NT2/D1 (cell line): ENCODE measurements around the gene C2orf42.
"Not testable (repeated sequence)": the region's sequence is repeated elsewhere in the genome, so short reads cannot be mapped to it uniquely, and the experiment has no call there.

Experiments
- DNase-seq: peaks from one replicate; pipeline ENCODE4 v3.0.0-alpha.2; 2011; ENCODE audit warnings: low read depth, low spot score
- H3K27me3 ChIP-seq: 2 replicates; pipeline ENCODE4 v1.6.0; 2011; ENCODE audit warnings: mild to moderate bottlenecking; ENCODE audit not compliant: insufficient read length, insufficient read depth
- H3K36me3 ChIP-seq: 2 replicates; pipeline ENCODE4 v1.6.1; 2011; ENCODE audit warnings: mild to moderate bottlenecking, low read length, mixed read lengths; ENCODE audit not compliant: insufficient read depth, insufficient read length
- H3K4me1 ChIP-seq: 2 replicates; pipeline ENCODE4 v1.5.1; 2011; ENCODE audit not compliant: insufficient read depth, insufficient read length
- H3K4me3 ChIP-seq: 2 replicates; pipeline ENCODE4 v1.5.1; 2011; ENCODE audit warnings: low read depth; ENCODE audit not compliant: insufficient read length
- H3K9ac ChIP-seq: 2 replicates; pipeline ENCODE4 v1.6.0; 2011; ENCODE audit warnings: low read depth; ENCODE audit not compliant: insufficient read length
- H3K9me3 ChIP-seq: 2 replicates; pipeline ENCODE4 v1.5.1; 2011; ENCODE audit warnings: mild to moderate bottlenecking, low read length; ENCODE audit not compliant: insufficient read depth
- SUZ12 ChIP-seq: IDR thresholded peaks from 2 replicates; pipeline ENCODE4 v1.6.1; 2011; ENCODE audit not compliant: insufficient read length, insufficient read depth; ENCODE audit errors: extremely low read depth
- YY1 ChIP-seq: IDR thresholded peaks from 2 replicates; pipeline ENCODE4 v1.6.1; 2011; ENCODE audit not compliant: insufficient read length, insufficient read depth
- ZNF274 ChIP-seq: IDR thresholded peaks from 2 replicates; pipeline ENCODE4 v1.6.1; 2011; ENCODE audit warnings: mild to moderate bottlenecking, low read depth, low read length

C2orf42 gene

DNA sequence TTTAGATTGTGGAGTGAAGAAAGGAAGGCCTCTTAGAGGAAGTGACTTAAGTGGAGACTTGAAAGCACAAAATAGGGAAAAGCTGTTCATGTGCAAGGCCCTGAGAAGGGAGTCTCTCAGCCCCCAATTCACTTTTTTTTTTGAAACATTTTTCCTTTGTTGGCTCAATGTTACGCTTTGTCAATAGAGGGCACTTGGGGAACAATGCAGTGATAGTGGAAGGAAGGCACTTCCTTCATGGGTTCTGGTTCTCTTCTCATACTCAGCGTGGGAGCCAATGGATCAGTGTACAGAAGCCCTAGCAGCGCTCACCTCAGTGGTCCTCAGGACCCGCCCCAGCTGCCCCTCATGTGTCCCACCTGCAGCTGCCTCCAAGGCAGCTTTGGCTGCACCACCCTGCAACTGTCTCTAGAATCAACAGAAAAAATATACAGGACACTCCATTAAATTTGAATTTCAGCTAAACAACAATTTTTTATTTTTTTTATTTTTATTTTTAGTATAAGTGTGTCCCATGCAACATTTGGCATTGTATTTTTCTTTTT lies 8.6 kb upstream of the C2orf42 start:
- no peak overlapping the region for H3K9ac ChIP-seq
- TF ChIP-seq ZNF274 (no peak), YY1 (no peak), SUZ12 (no peak)

DNA sequence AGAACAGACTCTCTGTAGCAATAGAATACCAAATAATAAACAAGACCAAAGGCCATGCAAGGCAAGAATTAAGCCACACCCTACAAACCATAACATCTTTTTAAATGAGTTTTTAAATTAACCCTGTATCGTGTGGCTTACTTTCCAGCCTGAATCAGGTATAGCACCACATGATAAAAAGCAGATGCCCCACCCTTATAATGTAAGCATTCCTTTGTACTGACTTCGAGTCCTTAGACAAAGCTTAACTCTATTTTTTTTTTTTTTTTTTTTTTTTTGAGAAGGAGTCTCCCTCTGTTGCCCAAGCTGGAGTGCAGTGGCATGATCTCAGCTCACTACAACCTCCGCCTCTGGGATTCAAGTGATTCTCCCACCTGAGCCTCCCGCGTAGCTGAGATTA lies 1.7 kb upstream of the C2orf42 start:
- Histone ChIP-seq H3K4me3 (no peak overlapping the region), H3K9ac (no peak overlapping the region), H3K27me3 (no peaks in the 10 kb centered on the region), H3K4me1 (no peaks in the 10 kb centered on the region), H3K36me3 (no peaks in the 10 kb centered on the region), H3K9me3 (no peaks in the 10 kb centered on the region)
- TF ChIP-seq ZNF274 (no peak), SUZ12 (no peak), YY1 (no peak)
- DNase-seq = no peak

More for the DNA sequence above, 8.6 kb upstream of the C2orf42 start:
- no peaks in the 10 kb centered on the region for H3K4me1 ChIP-seq
- no peaks in the 10 kb centered on the region for H3K27me3 ChIP-seq
- H3K4me3 ChIP-seq = no peak overlapping the region
- no peaks in the 10 kb centered on the region for H3K36me3 ChIP-seq
- no peak for DNase-seq
- no peaks in the 10 kb centered on the region for H3K9me3 ChIP-seq

DNA sequence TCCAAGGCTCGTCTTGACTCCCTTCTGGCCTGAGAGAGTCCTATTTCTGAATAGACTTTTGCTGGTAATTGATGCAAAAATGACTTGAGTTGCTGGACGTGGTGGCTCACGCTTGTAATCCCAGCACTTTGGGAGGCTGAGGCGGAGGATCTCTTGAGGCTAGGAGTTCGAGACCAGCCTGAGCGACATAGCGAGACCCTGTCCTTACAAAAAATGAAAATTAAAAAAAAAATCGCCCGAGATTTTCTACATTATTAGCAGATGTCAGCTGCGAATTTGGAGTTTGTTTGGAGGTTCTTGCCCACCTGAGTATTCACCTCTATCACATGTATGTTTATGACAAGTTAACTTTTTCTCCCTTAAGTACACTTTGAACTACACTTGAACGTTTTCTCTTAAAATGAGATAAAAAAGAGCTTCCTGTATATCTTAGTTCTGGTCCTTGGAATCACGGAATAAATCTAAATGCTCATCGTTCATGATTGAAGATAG lies 471 bp upstream of the C2orf42 start:
- H3K9me3 ChIP-seq = no peaks in the 10 kb centered on the region
- H3K4me1 ChIP-seq = no peaks in the 10 kb centered on the region
- TF ChIP-seq ZNF274 (no peak), YY1 (no peak), SUZ12 (no peak)
- no peaks in the 10 kb centered on the region for H3K36me3 ChIP-seq
- no peak for DNase-seq
- H3K9ac ChIP-seq = peak overlapping the region; percentile 17
- H3K27me3 ChIP-seq = no peaks in the 10 kb centered on the region
- peak overlapping the region; percentile 15 for H3K4me3 ChIP-seq

DNA sequence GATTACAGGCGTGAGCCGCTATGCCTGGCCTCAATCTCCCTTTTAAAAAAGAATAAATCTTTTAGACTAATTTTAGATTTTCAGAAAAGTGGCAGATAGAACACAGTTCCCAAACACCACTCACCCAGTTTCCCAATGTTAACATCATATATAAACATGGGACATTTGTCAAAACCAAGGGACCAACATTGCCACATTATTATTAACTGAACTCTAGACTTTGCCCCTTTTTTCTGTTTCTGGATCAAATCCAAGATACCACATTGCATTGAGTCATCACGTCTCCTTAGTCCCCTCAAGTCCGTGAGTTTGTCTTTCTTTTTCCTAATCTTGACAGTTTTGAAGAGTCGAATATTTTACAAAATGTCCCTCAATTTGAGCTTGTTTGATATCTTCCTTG lies 2.4 kb downstream of the C2orf42 start:
- no peak for TF ChIP-seq SUZ12
- TF ChIP-seq YY1 = no peak
- Histone ChIP-seq H3K4me1 (no peaks in the 10 kb centered on the region), H3K9me3 (no peaks in the 10 kb centered on the region), H3K27me3 (no peaks in the 10 kb centered on the region), H3K9ac (no peak overlapping the region), H3K36me3 (no peaks in the 10 kb centered on the region), H3K4me3 (no peak overlapping the region)
- DNase-seq = no peak

DNA sequence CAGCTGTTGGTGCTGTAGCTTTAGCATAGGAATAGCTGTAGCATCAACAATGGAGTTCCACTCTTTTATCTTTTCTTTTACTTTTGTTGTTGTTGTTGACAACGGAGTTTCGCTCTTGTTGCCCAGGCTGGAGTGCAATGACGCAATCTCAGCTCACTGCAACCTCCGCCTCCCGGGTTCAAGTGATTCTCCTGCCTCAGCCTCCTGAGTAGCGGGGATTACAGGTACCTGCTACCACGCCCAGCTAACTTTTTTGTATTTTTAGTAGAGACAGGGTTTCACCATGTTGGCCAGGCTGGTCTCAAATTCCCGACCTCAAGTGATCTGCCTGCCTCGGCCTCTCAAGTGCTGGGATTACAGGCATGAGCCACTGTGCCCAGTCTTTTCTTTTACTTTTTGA lies 3.6 kb downstream of the C2orf42 start:
- H3K9ac ChIP-seq, H3K9me3 ChIP-seq: not testable (repeated sequence)

DNA sequence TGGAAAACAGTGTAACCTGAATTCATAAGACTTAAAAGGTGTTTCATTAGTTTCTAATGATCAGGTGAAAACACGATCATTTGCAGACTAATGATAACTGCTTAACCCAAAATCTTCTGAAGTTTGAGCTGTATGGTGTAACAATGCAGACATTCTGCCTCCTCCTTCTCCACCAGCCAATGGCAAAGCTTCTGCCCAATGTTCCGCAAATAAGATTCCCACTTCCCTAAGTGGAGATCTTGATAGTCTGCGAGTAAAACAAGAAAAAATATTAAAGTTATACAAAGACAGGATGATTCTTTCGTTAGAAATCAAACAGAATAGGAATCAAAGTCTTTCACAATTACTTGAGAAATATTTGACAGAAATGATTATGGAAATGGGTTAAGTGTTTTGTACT lies 8.1 kb downstream of the C2orf42 start:
- no peak overlapping the region for H3K4me3 ChIP-seq
- TF ChIP-seq ZNF274 (no peak), SUZ12 (no peak), YY1 (no peak)

More for the DNA sequence above, 3.6 kb downstream of the C2orf42 start:
- not testable (repeated sequence) for H3K36me3 ChIP-seq, H3K4me3 ChIP-seq, H3K27me3 ChIP-seq, DNase-seq, H3K4me1 ChIP-seq

DNA sequence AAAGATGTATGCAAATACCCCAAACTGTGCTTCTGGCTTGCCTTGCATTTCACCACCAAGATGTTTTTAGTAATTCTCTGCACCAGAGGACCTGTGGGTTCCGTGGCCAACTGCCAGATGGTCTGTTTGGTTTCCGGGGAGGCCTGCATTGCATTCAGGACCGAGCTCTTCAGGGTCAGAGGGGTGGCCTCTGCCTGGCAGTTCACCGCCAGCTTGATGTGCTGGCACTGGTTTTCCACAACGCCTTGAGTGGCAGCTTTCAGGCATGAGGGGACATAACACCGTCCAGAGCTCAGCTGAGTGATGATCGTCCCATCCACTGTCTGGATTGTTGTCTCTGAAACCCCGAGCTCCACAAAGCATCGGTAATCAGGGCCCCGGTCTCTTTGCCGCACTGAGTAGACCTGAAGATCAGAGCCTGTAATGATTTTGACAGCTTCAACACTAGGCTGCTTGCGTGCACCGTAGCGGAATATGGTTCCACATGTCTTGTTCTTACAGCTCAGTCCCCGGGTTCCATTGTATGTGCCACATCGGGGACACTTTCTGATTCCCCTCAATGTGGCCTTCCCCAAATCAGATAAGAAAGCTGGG lies 9.4 kb downstream of the C2orf42 start:
- no peaks in the 10 kb centered on the region for H3K27me3 ChIP-seq
- no peaks in the 10 kb centered on the region for H3K9me3 ChIP-seq
- no peak overlapping the region for H3K9ac ChIP-seq
- TF ChIP-seq YY1 (no peak), ZNF274 (no peak), SUZ12 (no peak)
- peaks cover 29% of the 10 kb centered on the region for H3K36me3 ChIP-seq
- H3K4me1 ChIP-seq = no peaks in the 10 kb centered on the region
- DNase-seq = no peak
- H3K4me3 ChIP-seq = no peak overlapping the region

More for the DNA sequence above, 8.1 kb downstream of the C2orf42 start:
- Histone ChIP-seq H3K27me3 (no peaks in the 10 kb centered on the region), H3K4me1 (no peaks in the 10 kb centered on the region), H3K36me3 (peaks cover 26% of the 10 kb centered on the region), H3K9ac (no peak overlapping the region), H3K9me3 (no peaks in the 10 kb centered on the region)
- no peak for DNase-seq

DNA sequence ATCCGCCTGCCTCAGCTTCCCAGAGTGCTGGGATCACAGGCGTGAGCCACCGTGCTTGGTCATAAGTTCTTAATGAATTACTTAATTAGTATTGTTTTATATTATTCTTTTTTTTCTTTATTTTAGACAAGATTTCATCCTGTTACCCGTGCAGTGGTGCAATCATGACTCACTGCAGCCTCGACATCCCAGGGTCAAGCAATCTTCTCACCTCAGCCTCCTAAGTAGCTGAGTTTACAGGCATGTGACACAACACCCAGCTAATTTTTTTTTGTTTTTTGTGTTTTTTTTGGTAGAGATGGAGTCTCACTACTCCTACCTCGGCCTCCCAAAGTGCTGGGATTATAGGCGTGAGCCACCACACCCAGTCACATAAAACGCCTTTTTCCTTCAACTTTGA lies 17.3 kb downstream of the C2orf42 start:
- Histone ChIP-seq H3K9me3 (no peaks in the 10 kb centered on the region), H3K4me1 (no peaks in the 10 kb centered on the region), H3K27me3 (no peaks in the 10 kb centered on the region), H3K9ac (no peak overlapping the region), H3K4me3 (no peak overlapping the region), H3K36me3 (peaks cover 28% of the 10 kb centered on the region)
- no peak for TF ChIP-seq YY1
- no peak for TF ChIP-seq ZNF274
- TF ChIP-seq SUZ12 = no peak
- DNase-seq = no peak

DNA sequence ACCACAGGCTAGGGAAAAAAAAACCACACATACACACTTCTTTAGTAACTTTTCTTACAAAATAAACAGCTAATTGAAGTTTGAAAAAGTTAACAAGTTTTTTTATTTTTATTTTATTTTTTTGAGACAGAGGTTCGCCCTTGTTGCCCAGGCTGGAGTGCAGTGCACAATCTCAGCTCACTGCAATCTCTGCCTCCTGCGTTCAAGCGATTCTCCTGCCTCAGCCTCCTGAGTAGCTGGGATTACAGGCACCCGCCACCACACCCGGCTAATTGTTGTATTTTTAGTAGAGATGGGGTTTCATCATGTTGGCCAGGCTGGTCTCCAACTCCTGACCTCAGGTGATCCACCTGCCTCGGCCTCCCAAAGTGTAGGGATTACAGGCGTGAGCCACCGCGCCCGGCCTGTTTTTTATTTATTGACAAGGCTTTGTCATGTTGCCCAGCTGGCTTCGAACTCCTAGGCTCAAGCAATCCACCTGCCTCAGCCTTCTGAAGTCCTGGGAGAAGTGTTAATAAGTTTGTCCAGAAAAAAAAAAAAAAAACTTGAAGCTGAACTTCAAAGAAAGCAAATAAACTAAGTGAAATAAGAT lies 21.1 kb downstream of the C2orf42 start:
- peaks cover 19% of the 10 kb centered on the region for H3K36me3 ChIP-seq
- not testable (repeated sequence) for DNase-seq, H3K4me1 ChIP-seq, H3K27me3 ChIP-seq, H3K9me3 ChIP-seq, H3K4me3 ChIP-seq, H3K9ac ChIP-seq
